ENCODE results near the gene CATSPERZ.

Gene CATSPERZ

GRCh38 chr11:64283092-64283491, 17.1 kb upstream of the CATSPERZ start:
- H3K36me3 ChIP-seq (ENCODE audit: control insufficient read depth, insufficient read depth, low read length) = peaks cover 8% of the 10 kb centered on the region
- H3K4me3 ChIP-seq (replicated peaks; ENCODE audit: low read depth, low read length) = no peak overlapping the region
- TF ChIP-seq CTCF (IDR thresholded peaks at IDR 0.05; ENCODE audit: insufficient read depth, low read length, poor library complexity, severe bottlenecking) = no peak
- H3K27me3 ChIP-seq (replicated peaks; ENCODE audit: control insufficient read depth, insufficient read depth, low read length) = no peaks in the 10 kb centered on the region
- no peak for DNase-seq (ENCODE audit: extremely low read depth, insufficient read length)

- no peak for TF ChIP-seq CTCF (IDR thresholded peaks at IDR 0.05; ENCODE audit: insufficient read depth, low read length, poor library complexity, severe bottlenecking)
- no peaks in the 10 kb centered on the region for H3K27me3 ChIP-seq (replicated peaks; ENCODE audit: control insufficient read depth, insufficient read depth, low read length)
- DNase-seq (ENCODE audit: extremely low read depth, insufficient read length) = peak; percentile 91
- H3K36me3 ChIP-seq (ENCODE audit: control insufficient read depth, insufficient read depth, low read length) = peaks cover 2% of the 10 kb centered on the region; the same call in 1 of the 2 replicates
- peak within 1 kb of the TSS; percentile 64 for H3K4me3 ChIP-seq (replicated peaks; ENCODE audit: low read depth, low read length)
Measured at GRCh38 chr11:64284048-64284961, 15.9 kb upstream of the CATSPERZ start, which contains the start of gene BAD. BAD (minus strand) TSS chr11:64284665; CDS start chr11:64284368, 297 bp downstream.

GRCh38 chr11:64284962-64285884, 14.9 kb upstream of the CATSPERZ start, which contains the start of gene GPR137:
GPR137 (plus strand) TSS chr11:64285848; CDS start chr11:64286525, 677 bp downstream.
- peak; percentile 90 for DNase-seq (ENCODE audit: extremely low read depth, insufficient read length)
- no peak for TF ChIP-seq CTCF (IDR thresholded peaks at IDR 0.05; ENCODE audit: insufficient read depth, low read length, poor library complexity, severe bottlenecking)

GRCh38 chr11:64285885-64286800, 14.0 kb upstream of the CATSPERZ start:
- peaks cover 2% of the 10 kb centered on the region; the same call in 1 of the 2 replicates for H3K36me3 ChIP-seq (ENCODE audit: control insufficient read depth, insufficient read depth, low read length)
- peak overlapping the region; percentile 64 for H3K4me3 ChIP-seq (replicated peaks; ENCODE audit: low read depth, low read length)
- peak; percentile 51 for TF ChIP-seq CTCF (IDR thresholded peaks at IDR 0.05; ENCODE audit: insufficient read depth, low read length, poor library complexity, severe bottlenecking)
- DNase-seq (ENCODE audit: extremely low read depth, insufficient read length) = peak; percentile 34
- H3K27me3 ChIP-seq (replicated peaks; ENCODE audit: control insufficient read depth, insufficient read depth, low read length) = no peaks in the 10 kb centered on the region; the same call in none of the 2 replicates

More at GRCh38 chr11:64284962-64285884, 14.9 kb upstream of the CATSPERZ start, which contains the start of gene GPR137:
- Histone ChIP-seq H3K36me3 (ENCODE audit: control insufficient read depth, insufficient read depth, low read length) (peaks cover 2% of the 10 kb centered on the region; the same call in 1 of the 2 replicates), H3K4me3 (replicated peaks; ENCODE audit: low read depth, low read length) (peak within 1 kb of the TSS; percentile 64), H3K27me3 (replicated peaks; ENCODE audit: control insufficient read depth, insufficient read depth, low read length) (no peaks in the 10 kb centered on the region)

- TF ChIP-seq CTCF (IDR thresholded peaks at IDR 0.05; ENCODE audit: insufficient read depth, low read length, poor library complexity, severe bottlenecking) = no peak
- Histone ChIP-seq H3K4me3 (replicated peaks; ENCODE audit: low read depth, low read length) (no peak overlapping the region), H3K27me3 (replicated peaks; ENCODE audit: control insufficient read depth, insufficient read depth, low read length) (no peaks in the 10 kb centered on the region; the same call in none of the 2 replicates), H3K36me3 (ENCODE audit: control insufficient read depth, insufficient read depth, low read length) (peaks cover 2% of the 10 kb centered on the region; the same call in 1 of the 2 replicates)
- no peak for DNase-seq (ENCODE audit: extremely low read depth, insufficient read length)
Measured at GRCh38 chr11:64286801-64287159, 13.4 kb upstream of the CATSPERZ start.
